GM19035 (cell line): ENCODE data around the gene AGO3.
"Not testable (repeated sequence)": the region's sequence is repeated elsewhere in the genome, so short reads cannot be mapped to it uniquely, and the experiment has no call there.

Source experiments
- ATAC-seq: cut with Tn5 transposase; IDR thresholded peaks from one replicate; pipeline ENCODE4 v1.9.1; 2021; ENCODE audit not compliant: unreplicated experiment

AGO3 gene

DNA sequence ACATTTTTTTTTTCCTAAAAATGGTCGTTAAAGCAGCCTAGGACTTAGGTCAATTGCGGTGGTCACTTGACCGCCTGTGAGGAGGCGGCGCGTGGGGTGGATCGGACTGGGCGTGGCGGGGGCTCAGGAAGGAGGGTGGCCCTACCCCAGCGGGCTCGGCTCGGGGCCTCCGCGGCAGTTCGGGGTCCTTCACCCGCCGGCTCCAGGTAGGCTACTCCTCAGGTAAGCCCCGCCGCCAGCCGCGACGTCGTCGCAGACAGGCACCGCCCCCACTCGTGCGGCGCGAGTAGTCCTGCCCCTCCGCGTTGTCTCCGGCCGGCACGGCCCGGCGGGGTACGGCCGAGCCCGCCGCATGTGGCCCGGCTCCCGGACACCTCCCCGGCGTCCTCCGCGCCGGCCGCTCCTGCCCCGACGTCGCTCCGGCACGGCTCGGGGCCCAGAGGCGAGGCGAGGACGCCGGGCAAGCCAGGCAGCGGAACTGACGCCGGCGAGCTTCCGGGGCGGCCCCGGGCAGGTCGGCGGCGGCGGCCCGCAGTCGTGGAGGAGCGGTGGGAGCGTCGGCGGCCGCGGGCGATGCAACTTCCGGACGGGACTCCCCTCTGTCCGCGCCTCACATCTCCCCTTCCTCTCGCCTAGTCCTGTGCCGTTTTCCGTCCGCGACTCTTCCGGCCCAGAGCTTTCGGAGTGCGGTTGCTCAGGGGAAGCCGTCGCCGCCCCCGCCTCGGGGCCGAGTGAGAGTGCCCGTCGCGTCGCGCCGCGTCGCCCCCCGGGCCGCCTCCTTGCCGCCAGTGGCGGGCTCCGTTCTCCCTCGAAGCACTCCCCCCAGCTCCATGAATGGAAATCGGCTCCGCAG, at the start of gene AGO3:
Gene AGO3, plus strand, starts transcription at position 513 of the 853 bp plus-strand sequence. Its CDS starts 322 bp downstream, at position 835.
- ATAC-seq, result peak; percentile 87

DNA sequence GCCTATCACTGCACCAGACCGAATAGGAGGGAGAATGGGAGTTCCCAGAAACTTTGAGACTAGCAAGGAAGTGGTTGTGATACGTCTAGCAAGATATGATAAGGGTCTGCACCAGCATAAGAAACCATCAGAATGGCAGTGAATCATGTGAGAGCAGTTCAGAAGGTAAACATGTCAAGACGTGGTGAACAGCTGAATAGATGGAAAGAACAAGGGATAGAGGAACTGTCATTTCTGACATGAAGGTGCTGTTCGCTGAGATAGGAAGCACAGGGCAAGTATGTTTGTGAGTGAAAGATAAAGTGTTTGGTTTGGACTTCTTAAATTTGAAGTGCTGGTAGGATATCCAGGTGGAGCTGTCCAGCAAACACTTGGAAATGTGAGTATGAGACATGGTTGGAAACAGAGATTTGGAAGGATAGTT, 49.0 kb upstream of the AGO3 start:
- ATAC-seq, result no peak

DNA sequence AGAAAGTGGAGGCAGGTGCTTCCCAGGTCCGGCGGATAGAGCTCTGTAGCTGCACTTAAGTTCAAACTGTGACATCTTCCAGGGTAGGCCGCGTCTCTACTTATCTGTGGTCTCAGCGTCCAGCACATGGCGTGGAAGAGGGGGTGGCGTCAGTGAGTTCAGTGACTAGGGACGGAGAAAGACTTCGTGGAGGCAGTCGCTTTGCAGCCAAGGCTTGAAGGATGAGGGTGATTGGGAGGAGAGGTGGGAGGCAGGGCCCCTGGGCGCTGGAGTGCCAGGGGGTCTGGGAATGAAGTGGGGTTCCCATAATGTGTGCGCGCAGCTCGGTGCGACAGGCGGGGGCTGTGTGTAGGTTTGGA, 48.3 kb upstream of the AGO3 start:
- no peak for ATAC-seq

DNA sequence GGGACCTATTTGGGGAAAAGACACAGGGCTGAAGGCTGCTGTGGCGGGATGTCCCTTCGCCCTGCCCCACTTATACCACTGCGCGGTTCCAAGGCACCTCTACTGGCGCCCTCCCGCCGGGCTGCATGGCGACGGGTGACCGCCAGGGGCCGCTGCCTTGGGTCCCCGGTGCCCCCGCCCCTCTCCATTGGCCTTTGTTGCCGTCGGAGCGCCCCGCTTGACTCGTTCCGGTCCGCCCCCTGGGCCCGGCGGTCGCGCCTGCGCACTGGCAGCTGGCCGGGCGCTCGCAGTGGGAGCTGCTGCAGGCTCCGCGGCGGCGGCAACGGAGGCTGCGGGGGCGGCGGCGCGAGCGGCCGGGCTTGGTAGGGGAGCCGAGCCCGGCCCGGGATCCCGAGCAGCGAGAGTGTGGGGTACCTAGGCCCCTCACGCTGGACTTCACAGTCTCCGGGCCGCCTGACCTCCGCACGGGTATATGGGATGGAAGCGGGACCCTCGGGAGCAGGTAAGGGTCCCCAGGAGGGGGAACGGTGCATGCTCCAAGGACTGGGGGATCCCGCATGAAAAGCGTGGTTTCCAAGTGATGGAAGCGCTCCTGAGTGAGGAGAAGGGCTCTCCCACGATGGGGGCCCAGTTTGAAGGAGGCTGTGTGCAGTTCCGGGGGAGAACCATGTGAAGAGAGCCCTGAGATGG, 47.8 kb upstream of the AGO3 start, which contains the start of gene AGO1:
Gene AGO1, plus strand, starts transcription at position 265 of the 690 bp plus-strand sequence. Its CDS starts 213 bp downstream, at position 478.
- ATAC-seq, result peak; percentile 87

DNA sequence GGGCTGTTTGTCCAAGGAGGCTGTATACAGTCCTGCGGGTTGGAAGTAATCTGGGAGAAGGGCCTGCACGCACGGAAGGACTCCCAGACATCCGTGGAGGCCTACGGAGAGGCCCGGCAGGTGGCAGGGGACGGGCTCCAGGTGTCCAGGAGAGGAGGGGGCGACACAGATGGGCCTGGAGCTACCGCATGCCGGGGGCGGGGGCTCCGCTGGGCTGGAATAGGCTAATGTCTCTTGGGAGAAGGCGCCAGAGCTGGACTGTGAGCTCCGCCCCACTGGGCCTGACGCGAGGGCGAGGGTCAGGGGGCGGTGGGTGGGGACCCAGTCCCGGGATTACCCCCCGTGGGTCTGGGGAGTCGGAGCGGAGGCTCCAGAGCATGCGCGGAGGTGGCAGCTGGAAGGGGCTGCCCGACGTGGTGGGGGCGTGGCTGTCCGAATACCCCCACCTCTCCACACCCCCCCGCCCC, 47.2 kb upstream of the AGO3 start:
- peak; percentile 7 for ATAC-seq

DNA sequence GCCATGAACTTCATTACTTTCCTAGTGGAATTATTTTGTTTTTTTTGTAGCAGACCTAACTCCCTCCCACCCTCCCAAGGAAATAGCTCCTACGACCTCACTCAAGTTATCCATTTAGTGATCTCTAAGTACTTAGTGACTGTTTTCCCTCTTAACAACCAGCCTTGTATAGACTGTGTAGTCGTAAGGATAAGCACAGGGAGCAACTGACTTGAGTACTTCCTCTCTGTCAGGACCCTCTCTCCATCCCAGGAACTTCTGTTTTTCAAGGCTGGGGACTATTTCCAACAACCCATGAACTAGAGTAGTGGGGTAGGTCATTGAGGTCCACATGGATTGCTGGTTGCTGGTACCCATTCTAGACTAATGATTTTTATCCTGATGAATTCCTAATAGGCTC, 46.0 kb upstream of the AGO3 start:
- no peak for ATAC-seq

DNA sequence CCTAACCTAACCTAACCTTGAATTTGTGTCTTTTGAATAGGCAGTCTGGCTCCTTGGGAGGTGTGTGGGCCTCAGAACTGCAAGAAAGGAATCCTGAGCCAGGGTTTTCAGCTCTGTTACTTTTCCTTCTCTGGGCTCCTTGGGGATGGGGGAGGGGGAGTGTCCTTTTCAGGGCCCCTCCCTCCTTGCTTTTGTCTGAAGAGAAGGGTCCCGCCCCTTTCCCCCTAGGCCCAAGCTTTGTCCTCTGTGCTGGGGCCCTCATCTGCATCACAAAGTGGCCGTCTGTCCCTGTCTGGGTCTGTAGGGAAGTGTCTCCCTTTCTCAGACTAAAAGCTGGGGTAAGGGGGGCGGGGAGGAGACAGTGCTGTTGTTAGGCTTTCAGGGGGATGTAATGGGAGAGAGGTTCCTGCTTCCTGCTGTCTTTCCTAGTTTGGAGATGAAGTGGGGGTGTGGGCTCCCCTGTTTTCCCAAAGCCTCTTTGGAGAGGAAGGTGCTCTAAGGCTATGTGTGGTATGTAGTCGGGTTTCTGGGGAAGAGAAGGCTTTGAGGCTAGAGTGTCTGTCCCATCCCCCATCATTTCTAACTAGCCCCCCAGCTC, 44.8 kb upstream of the AGO3 start:
- no peak for ATAC-seq

DNA sequence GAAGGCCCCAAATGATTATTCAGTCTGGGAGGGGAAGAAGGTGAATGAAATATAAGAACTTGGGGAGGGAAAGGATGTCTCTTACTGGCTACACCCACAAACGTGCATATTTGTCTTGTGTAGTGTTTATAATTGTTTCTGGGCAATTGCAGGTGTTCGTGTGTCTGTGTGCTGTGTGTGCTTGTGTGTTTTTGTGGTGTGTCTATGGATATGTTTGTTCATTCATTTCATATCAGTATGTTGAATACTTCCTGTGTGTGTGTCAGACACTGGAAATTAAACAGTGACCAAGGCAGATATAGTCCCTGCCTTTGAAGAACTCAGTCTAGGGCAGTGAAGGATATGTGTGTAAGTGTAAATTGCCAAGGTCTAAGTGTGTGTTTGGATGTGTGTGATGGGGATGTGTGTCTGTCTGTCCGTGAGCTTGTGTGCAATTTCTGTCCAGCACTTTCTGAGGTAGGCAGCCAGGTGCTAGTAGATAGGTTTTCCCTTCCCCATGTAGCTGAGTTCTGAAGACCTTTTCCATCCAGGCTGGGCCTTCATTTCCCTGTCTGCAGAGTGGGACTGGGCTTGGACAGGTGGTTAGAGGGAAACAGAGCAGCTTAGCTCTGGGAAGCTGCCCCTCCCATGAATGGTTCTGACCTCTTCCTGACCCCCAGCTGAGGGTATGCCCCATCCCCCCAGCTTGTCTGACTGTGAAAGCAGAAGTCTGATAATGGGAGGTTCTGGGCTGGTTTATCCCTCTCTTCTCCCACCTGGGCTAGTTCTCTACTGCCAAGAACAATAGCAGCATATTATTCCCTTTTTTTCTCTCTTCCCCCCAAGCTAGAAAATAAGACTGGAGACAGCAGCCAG, 44.1 kb upstream of the AGO3 start:
- ATAC-seq, result no peak

DNA sequence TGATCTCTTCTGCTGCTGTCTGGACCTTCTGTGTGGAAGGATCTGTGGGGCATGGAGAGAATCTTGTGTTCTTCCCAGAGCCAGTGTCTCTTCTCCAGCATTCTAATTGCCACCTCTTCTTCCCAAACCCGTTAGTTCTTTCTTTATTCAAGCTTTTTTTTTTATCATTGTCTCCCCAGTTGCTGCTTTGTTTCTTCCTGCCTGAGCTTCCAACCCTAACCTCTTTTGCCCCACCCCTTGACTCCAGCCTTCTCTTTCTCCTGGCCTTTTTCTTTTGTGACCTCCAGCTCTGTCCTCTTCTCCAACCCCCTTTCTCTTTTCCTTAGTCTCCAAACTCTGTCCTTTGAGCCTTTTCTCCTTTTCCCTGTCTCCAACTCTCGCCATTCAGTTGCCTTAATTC, 43.4 kb upstream of the AGO3 start:
- no peak for ATAC-seq

DNA sequence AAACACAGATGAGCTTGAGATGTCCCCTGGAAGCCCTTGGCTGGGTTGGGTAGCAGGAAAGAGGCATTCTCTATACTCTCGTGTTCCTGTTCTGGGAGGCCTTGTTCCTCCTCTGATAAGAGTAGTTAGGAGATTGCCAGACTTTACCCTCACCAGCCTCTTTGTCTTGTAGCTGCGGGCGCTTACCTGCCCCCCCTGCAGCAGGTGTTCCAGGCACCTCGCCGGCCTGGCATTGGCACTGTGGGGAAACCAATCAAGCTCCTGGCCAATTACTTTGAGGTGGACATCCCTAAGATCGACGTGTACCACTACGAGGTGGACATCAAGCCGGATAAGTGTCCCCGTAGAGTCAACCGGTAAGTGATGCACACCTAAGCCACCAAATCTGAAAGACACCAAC, 42.6 kb upstream of the AGO3 start:
- ATAC-seq, result no peak

DNA sequence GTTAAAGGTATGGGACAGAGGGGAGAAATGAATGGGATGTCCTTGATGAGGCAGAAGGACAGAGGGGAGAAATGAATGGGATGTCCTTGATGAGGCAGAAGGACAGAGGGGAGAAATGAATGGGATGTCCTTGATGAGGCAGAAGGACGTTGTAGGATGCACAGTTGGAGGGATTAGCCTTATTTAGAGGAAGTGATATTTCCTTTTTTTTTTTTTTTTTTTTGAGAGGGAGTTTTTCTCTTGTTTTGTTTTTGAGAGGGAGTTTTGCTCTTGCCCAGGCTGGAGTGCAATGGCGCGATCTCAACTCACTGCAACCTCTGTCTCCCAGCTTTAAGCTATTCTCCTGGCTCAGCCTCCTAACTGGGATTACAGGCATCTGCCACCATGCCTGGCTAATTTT, 41.9 kb upstream of the AGO3 start:
- ATAC-seq, result not testable (repeated sequence)

DNA sequence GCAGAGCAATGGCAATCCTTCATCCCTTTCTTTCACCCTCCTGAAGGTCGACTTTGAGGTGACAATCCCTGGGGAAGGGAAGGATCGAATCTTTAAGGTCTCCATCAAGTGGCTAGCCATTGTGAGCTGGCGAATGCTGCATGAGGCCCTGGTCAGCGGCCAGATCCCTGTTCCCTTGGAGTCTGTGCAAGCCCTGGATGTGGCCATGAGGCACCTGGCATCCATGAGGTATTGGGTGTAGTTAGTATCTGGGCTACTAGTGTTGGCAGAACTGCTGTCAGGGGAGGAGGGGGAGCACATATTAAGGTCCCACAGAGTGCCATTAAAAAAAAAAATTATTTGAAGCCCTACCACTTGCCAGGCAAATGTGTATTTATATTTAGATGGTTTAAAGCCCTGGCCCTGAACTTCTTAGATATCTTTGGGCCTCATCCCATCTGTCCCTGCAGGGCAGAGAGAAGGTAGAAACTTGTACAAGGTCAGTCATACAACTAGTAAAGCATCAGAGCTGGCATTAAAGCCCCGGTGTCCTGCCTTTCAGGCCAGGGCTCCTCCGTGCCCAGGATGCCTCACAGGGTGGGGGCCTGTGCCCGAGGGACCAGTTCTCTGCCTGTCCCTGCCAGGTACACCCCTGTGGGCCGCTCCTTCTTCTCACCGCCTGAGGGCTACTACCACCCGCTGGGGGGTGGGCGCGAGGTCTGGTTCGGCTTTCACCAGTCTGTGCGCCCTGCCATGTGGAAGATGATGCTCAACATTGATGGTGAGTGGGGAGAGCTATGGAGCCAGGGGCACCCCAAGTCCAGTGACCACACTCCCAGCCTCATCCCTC, 37.6 kb upstream of the AGO3 start:
- no peak for ATAC-seq

DNA sequence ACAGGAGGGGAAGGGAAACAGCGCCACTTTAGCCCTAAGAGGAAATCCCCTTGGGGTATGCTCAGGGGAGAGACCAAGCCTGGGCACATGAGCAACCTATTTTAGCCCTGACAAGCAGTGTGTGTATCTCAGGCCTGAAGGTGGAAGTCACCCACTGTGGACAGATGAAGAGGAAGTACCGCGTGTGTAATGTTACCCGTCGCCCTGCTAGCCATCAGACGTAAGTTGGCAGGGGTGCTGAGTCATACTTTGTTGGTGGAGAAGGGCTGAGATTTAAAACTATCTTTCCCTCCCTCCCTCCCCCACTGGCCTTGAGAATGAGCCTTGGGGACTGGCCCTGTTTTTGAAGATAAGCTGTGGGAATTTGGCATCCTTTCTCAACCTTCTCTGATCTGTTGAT, 36.7 kb upstream of the AGO3 start:
- ATAC-seq, result no peak

DNA sequence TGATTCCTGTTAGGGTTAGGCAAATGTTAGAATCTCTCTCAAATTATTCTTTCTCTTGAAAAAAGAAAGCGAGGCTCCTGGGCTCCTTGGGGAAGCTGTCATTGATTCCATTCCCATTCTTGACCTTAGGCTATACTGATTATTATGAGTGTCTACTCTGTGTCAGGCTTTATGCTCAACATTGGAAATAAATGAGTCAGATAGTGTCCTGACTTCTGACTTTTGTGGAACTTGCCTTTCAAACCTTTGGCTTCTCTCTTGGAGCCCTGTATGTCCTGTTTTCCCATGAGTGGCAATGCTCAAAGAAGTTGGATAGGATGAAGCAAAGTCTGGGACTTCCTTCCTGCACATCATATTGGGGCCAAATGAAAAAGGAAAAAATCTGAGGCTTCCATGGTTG, 36.2 kb upstream of the AGO3 start:
- ATAC-seq, result no peak

DNA sequence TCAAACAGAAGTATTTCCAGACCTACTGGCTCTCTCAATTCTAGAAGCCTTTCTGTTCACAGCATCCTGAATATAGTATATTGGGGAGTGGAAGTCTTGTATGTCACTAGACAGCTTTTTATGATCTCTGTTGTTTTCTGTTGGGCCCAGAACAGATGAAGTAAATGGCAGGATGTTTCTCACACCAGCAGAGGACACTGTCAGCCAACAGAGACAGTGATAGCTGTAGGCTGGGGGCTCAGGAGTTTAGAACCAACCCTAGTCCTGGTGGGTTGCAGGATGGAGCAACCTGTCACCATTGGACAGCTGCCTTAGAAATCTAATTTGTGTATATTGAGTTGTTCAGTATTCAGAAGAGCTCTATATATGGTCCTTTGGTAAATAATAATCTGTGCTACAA, 31.0 kb upstream of the AGO3 start:
- ATAC-seq, result no peak

DNA sequence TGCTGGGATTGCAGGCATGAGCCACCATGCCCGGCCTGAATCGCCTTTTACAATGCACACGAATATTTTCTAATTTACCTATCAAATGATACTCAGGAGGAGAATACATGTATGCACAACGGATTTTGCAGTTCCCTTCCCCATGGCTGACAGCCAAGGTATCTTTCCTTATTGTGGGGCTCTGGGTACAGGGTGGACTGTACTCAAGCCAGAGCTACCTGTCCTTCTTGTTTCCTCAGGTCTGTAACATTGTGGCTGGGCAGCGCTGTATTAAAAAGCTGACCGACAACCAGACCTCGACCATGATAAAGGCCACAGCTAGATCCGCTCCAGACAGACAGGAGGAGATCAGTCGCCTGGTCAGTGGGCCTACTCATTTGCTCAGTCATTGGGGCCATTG, 29.7 kb upstream of the AGO3 start:
- no peak for ATAC-seq

DNA sequence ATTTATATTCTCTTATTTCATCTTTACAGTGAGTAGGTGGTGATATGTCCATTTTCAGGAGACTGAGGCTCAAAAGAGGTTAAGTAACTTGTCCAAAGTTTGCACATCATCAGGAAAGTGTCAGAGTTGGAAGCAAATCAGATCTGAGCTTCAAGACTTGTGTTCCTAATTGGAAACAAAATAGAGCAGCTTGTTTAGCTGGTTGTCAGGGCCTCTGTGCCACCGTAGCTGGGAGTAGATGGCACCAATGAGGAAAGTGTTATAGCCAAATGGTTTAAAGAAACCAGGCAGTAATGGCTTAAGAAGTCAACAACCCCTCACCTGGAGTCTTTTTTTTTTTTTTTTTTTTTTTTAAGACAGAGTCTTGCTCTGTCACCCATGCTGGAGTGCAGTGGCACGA, 28.2 kb upstream of the AGO3 start:
- no peak for ATAC-seq

DNA sequence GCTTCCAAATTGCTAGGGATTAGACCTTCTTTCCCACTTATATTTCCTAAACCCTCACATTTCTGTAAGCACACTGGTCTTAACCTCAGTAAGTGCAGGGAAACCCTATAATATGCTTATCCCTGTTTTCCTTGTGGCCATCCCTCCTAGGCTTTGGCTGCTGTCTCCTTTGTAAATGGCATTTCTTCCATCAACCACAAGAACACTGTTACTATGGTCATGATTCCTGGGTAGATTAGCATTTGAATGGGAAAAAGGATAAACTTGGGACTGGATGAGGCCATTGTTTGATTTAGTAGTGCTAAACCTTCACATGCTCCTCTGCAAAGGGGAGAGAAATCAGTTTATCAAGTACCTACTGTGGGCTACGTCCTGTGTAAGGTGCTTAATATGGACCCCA, 16.2 kb upstream of the AGO3 start:
- no peak for ATAC-seq

DNA sequence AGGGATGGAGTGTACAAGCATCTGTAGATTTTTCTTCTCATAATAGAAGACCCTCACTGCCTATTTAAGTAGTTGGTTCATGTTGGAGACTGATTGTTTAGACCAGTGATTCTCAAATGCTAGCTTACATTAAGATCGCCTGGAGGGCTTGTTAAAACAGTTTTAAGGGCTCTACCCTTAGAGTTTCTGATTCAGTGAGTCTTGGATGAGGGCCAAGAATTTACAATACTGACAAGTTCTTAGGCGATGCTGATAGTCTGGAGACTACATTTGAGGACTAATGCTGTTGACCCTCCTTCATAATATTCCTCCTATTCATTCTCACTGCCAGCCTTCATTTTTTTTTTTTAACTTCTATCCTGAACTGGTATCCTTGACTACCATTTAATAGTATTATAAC, 15.2 kb upstream of the AGO3 start:
- ATAC-seq, result no peak

DNA sequence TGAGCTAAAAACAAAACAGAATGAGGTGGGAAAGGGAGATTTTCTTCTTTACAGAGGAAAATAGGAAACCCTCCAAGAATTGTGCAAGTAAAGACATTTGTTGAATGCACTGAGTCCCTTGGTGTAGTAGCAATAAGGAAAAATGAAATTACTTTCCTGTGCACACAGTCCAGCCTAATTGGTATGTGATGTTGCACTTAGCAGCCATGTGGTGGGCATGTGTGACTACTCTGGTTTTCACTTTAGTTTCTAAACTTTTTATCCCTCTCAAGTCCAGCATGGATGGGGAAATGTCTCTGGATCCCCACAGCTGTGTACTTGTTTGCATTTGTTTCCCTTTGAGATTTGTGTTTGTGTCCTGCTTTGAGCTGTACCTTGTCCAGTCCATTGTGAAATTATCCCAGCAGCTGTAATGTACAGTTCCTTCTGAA, 7.1 kb upstream of the AGO3 start:
- ATAC-seq, result no peak
